SK-N-SH treated with all-trans-retinoic acid at 6 μM for 48 hours (cell line): Measurements from ENCODE around the gene LUC7L2.

Experiments
- TCF4 ChIP-seq: fragments of 250-450 bp; sonication (Bioruptor Pico); IDR thresholded peaks from 2 replicates; pipeline ENCODE4 v1.8.0; 2021; ENCODE audit warnings: mild to moderate bottlenecking, moderate library complexity, borderline replicate concordance
- TOX ChIP-seq: fragments of 250-450 bp; sonication (Bioruptor Pico); IDR thresholded peaks from 2 replicates; pipeline ENCODE4 v1.8.0; 2021; ENCODE audit warnings: mild to moderate bottlenecking, moderate library complexity, borderline replicate concordance

DNA sequence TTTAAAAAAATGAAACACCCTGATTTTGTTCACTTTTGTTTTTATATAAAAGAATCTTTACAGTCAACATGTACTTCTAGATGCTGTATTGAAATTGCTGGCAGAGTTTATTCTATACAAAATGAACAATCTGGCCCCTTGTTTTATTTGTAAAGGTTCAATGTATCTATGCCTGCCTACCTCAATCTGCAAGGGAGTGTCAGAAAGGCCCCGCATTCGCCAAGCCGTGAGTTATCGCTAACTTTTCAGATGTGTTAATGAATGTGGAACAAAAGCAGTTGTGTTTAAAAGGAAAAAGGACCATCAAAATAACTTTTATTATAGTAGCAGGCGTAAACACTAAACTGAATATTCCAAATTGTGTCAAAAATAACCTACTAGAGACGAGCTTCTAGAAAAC is 14.6 kb downstream of the LUC7L2 start:
- no peak for TF ChIP-seq TCF4 (CRISPR knock-in tag)
- no peak for TF ChIP-seq TOX (CRISPR knock-in tag)
